ENCODE results near the gene CKS1B.

The CKS1B gene

GRCh38 chr1:154941333-154942013 is 33.0 kb upstream of the CKS1B start:
- no peak for TF ChIP-seq YY1 (IDR thresholded peaks at IDR 0.05; ENCODE audit: low read depth)
- TF ChIP-seq FOXM1 (IDR thresholded peaks at IDR 0.05; ENCODE audit: borderline replicate concordance, low read depth) = no peak
- no peak for TF ChIP-seq TAF1 (IDR thresholded peaks at IDR 0.05; ENCODE audit: low read depth)
- no peak for TF ChIP-seq RAD21 (IDR thresholded peaks at IDR 0.05; ENCODE audit: low read depth)
- no peak for TF ChIP-seq REST (IDR thresholded peaks at IDR 0.05; ENCODE audit: low read depth)

GRCh38 chr1:154943649-154944400 is 30.7 kb upstream of the CKS1B start:
- no peak for TF ChIP-seq REST (IDR thresholded peaks at IDR 0.05; ENCODE audit: low read depth)
- peak; percentile 86 for TF ChIP-seq RAD21 (IDR thresholded peaks at IDR 0.05; ENCODE audit: low read depth)

GRCh38 chr1:154944401-154945159 is 29.9 kb upstream of the CKS1B start:
- TF ChIP-seq REST (IDR thresholded peaks at IDR 0.05; ENCODE audit: low read depth) (no peak), EGR1 (IDR thresholded peaks at IDR 0.05) (no peak), NFIC (IDR thresholded peaks at IDR 0.05) (no peak), RAD21 (IDR thresholded peaks at IDR 0.05; ENCODE audit: low read depth) (no peak), TEAD4 (IDR thresholded peaks at IDR 0.05) (no peak), EP300 (IDR thresholded peaks at IDR 0.05; ENCODE audit: borderline replicate concordance) (no peak), FOXM1 (IDR thresholded peaks at IDR 0.05; ENCODE audit: borderline replicate concordance, low read depth) (no peak), CREB1 (IDR thresholded peaks at IDR 0.05; ENCODE audit: low read depth) (no peak), YY1 (IDR thresholded peaks at IDR 0.05; ENCODE audit: low read depth) (no peak), TAF1 (IDR thresholded peaks at IDR 0.05; ENCODE audit: low read depth) (no peak), TCF12 (IDR thresholded peaks at IDR 0.05; ENCODE audit: low read depth) (no peak), ZBTB7A (IDR thresholded peaks at IDR 0.05; ENCODE audit: low read depth) (no peak), CEBPB (IDR thresholded peaks at IDR 0.05) (no peak), USF1 (IDR thresholded peaks at IDR 0.05) (no peak), MAX (IDR thresholded peaks at IDR 0.05) (no peak)

GRCh38 chr1:154945160-154945961 is 29.1 kb upstream of the CKS1B start:
- TF ChIP-seq NFIC (IDR thresholded peaks at IDR 0.05) (no peak), TEAD4 (IDR thresholded peaks at IDR 0.05) (no peak), CREB1 (IDR thresholded peaks at IDR 0.05; ENCODE audit: low read depth) (no peak), TAF1 (IDR thresholded peaks at IDR 0.05; ENCODE audit: low read depth) (no peak), TCF12 (IDR thresholded peaks at IDR 0.05; ENCODE audit: low read depth) (no peak), CEBPB (IDR thresholded peaks at IDR 0.05) (no peak), FOXM1 (IDR thresholded peaks at IDR 0.05; ENCODE audit: borderline replicate concordance, low read depth) (no peak), EGR1 (IDR thresholded peaks at IDR 0.05) (no peak), ZBTB7A (IDR thresholded peaks at IDR 0.05; ENCODE audit: low read depth) (no peak), USF1 (IDR thresholded peaks at IDR 0.05) (no peak), REST (IDR thresholded peaks at IDR 0.05; ENCODE audit: low read depth) (no peak), YY1 (IDR thresholded peaks at IDR 0.05; ENCODE audit: low read depth) (no peak), RAD21 (IDR thresholded peaks at IDR 0.05; ENCODE audit: low read depth) (no peak), MAX (IDR thresholded peaks at IDR 0.05) (no peak), EP300 (IDR thresholded peaks at IDR 0.05; ENCODE audit: borderline replicate concordance) (no peak)
